Hematopoietic multipotent progenitor cell (in vitro differentiated cells): Measurements from ENCODE around the gene SGK1. TPM values are rescaled to one million over a fixed set of nuclear protein-coding genes. Genes with fewer than 3 reads are reported as not detected.
A peak's percentile ranks its signal among the peaks of the same experiment; 100 is the strongest.

Experiments used
- DNase-seq, 3 donors: peaks; one replicate each; pipeline ENCODE4 v3.0.0-alpha.2; 2011 to 2015; ENCODE audit warnings: low read depth in 2 of 3, low spot score in 2 of 3
- total RNA-seq: library from RNA; depleted of rRNA; stranded (reverse); fragments of >200 nt; gene quantifications from one replicate; pipeline ENCODE4 v1.2.3, GENCODE V29; 2012

SGK1 gene
- 7.3 TPM for total RNA-seq

DNA sequence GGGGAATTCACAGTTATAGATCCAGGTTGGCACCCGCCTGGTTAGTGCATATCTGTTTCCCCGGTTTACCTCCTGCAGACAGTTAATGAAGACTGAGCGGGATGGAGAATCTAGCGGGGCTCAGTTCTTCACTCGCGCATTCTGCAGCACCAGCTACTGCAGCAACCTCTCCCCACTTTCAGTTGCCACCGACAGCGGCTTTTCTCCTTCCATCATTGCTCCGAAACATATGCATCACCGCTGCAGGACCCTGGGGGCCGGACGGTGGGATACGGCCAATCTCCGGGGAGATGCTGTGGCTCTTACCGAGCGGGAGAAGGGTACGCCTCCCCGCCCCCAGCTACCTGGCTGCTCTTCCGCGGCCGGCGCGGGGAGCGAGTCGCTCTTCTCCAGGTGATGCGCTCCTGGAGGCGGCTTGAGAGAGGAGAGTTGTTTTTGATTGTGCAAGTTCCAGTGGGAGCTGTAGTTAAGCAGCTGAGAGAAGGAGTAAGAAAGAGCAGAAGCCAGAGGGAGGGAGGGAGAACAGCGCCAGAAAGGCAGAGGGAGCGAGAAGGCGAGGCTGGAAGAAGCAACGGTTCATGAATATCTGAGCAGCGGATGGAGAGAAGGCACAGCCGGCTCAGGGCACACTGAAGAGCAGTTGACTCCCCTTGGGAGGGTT, at the start of gene SGK1:
Gene SGK1, minus strand, starts transcription at position 642 of the 661 bp plus-strand sequence. CDS start 652 bp downstream, outside the sequence.
- DNase-seq, result peak in 2 of 3 donors; percentile 7 to 28

DNA sequence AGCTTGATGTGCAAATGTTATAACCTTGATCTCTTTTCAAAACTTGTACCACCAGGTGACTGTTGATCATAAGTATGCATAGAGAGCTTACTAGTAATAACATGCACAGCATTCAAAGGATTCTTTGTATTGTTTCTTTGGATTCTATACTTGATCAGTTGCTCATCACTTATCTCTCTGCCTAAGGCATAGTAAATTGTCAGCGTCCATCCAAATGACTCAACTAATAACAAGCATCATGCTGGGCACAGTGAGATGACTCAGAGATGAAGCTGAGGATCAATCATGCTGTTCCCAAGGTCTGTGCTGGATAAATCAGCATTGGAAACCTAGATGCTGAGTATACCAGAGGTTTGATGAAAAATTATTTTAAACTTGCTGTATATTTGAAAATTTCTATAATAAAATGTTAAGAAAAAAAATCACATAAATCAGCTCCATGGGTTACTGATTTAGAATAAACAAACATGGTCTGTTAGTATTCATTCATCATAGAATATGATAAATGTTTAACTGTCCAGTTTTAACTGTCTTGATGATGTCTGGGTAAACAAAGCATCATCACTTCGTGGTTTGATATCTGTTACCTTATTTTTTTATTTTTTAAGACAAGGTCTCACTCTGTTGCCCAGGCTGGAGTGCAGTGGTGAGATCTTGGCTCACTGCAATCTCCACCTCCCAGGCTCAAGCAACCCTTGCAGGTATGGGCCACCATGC, 45.6 kb upstream of the SGK1 start:
- DNase-seq, result no peak

DNA sequence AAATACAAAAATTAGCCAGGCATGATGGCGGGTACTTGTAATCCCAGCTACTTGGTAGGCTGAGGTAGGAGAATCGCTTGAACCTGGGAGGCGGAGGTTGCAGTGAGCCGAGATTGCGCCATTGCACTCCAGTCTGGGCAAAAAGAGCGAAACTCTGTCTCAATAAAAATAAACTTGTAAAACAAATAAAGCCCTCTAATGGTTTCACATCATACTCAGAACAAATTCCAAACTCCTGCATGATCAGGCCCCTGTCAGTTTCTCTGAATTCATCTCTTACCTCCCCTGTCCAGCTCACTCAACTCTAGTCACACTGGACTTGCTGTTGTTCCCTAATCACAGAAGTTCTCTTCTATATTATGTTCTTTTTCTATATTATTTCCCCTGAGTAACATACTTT, 43.1 kb upstream of the SGK1 start:
- DNase-seq, result no peak

DNA sequence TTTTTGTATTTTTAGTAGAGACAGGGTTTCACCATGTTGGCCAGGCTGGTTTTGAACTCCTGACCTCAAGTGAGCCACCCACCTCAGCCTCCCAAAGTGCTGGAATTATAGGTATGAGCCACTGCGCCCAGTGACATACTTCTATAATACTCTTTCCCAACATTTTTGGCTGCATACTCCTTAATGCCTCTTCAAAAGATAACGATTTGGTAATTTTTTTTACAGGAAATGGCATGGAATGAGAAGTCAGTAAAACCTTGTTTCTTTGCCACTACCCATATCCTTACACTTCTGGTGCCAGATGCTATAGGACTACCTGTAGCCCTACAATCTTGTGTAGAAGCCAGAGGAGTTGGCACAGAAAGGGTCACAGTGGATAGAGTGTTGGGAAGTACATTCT, 41.4 kb upstream of the SGK1 start:
- no peak for DNase-seq

DNA sequence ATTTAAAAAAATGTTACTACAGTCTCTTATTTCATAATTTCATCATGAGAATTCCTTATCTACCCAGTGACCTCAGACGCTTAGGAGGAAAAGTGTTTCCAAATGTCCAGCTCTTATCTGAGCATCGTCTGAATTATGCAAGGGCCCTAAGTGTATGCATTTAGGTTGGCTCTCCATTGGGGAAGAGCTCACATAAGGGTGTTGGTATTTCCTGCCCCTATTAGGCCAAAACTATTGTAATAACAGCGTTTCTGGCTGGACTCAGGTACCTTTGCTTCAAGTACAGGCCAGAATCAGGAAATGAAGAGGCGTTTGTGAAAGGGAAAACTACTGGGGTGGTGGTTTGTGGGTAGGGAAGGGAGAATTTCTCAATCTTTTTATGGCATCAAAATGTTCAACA, 40.4 kb upstream of the SGK1 start:
- no peak for DNase-seq

DNA sequence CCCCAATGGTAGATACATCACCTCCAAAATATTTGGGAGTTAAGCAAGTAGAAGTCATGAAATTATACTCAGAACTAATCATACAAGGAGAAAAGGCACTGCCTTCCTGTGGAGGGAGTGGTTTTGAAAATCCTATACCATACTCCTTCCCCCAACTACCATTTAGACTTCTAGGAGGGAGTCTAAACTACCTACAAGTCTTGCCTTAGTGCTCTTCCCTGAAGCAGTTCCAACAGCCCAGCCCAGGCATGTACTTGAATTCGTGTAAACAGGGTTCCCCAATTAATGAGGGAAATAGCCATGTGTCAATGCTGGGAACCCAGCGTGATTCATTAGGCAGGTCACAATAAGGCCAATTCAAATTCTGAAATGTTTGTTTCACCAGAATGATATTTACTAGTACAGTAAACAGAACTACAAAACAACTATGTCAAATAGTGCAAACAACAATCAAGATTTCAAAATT, 39.1 kb upstream of the SGK1 start:
- DNase-seq, result no peak

DNA sequence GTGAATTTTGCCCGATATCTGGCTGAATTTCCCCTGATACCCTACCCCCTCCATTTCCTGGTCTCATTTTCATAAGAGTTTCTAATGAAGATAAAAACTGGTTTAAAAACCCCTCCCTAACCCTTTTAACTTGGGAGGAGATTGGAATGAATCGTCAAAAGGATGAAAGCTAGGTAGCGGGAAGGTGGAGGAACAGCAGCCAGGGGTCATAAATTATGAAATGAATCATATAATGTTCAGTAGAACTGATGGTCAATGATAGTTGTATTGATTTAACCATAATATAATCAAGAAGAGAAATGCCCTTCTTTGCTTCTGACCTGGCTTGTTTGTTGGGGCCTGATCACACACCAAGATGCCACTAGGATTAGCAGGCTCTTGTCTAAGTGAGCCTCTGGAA, 38.5 kb upstream of the SGK1 start:
- DNase-seq, result no peak

DNA sequence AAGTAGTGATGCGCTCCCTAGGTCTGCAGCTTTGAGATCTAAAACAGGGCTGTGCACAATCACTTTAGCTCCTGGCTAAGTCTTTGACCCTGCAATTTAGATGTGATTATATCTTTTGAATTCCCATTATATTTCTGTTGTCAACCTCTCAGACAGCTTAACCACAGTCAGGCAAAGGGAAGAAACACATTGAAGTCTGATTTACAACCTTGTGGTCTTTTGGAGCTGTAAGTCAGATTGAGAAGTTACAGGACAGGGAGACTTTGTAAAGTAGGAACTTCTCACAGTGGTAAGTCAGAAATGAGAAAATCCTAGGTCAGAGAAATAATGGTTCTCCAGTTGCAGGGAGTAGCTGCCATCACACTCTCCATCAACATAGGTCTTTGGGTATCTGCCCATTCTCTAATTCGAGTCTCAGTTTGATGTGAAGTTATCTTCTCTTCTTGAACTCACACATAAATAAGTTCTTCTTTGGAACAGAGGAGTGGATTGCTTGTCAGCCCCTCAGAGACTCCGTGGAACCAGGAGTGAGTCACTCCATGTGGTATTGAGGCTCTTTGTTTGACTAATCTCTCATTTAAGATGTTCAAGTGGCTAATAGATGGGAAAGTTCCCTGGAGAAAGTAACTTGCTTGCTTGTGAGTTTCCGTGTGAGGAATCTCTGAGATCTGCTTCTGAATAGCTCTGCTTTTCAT, 35.0 kb upstream of the SGK1 start:
- DNase-seq, result peak in 1 of 3 donors; percentile 48

DNA sequence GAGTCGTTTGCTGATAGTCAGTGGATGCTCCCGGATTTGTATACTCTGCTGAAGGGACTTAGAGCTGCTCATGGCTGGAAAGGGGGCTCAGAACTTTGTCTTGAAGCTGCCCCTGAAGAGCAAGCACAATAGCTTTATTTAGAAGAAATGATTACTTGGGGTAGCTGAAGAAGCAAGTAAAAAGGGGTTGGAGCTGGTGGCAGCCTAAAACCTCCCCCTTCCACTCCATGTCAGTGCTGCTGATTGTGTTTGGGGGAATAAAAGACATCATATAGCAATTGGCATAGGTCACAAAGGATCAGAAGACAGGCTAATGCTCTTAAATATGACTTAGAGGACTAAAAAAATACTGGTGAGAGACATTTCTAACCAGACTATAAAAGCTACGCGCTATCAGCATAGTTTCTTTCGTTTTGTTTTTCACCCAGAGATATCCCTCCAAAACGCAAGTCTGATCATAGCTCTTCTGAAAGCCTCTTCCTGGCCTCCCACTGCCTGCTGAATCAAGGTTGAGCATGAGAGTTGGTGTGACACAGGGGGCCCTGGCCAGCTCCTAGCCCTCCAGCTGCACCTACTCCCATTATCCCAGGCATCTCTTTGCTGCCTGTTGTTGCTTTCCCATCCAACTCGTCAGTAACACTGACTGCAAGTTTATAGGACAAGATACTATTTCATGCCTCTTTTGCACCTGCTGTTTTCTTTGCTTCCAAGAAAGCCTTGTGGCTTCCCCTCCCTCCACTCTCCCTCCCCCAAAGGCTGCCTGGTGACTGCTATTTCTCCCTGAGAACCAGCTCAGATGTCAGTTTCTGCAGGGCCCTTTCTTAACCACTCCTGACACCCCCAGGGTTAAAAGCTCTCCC, 33.9 kb upstream of the SGK1 start:
- DNase-seq, result peak in 1 of 3 donors; percentile 2

DNA sequence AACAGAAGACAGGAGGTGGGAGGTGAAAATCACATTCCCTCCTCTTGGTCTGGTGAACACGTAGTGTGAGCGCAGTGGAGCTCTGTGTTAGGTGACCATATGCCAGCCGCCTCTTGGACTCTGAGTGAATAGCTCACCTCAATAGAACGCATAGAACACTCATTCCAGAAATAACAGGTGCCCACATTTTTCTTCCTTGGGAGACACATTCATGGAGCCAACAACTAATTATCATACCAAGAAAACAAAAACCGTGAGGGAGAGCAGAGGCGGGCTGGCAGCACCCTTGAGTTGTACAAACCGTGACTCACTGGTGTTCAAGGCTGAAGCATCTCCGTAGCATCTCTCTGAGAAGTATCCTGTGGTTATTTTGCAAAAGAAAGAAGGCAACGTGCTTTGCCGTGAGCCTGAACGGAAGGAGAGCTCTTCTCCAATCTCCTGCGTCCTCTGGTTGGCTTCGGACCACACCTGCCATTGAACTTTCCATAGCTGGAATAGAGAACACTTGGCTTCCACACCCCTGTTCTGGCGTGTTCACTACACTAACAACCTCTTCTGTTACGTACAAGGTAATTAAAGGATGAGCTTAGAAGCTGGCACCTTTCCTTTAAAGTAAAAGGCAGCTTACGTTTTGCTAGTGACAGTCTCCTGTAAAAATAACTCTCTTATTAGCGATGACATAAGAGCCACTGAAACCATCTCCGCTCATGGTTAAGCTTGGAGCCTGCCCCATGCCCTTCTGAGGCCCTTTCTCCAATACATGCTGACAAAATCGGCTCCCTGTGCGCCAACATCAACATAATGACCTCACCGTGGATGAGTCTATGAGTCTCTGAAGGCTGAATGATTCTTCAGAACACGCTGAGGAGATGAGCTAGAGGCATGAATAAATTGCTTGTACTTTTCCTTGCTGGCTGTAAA, 30.2 kb upstream of the SGK1 start:
- no peak for DNase-seq

DNA sequence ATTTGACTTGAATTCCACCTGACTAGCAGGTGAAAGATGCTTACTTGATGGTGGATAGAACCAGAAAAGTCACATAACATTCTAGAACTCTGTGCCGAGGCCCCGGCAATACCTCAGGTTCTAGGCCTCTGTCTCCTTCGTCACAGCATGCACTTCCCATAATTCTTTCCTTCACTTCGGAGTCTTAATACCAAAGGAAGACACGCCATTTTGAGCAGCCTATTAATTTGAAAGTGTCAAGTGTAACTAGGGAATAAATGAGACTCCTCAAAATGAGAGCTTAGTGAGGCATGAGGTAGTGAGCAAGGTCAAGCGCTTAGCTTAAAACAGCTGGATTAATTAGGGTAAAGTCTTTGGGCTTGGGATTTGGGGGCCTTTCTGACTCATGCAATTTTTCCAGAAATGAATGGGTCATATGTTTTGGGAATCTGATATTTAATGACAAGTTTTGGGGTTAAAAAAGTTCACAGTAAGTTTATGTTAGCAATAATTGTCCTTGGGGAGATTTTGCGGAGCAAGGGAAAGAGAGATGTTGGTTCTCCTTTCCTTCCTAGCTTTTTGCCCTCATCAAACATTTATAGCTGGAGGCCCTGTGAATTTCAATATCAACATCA, 29.1 kb upstream of the SGK1 start:
- DNase-seq, result no peak

DNA sequence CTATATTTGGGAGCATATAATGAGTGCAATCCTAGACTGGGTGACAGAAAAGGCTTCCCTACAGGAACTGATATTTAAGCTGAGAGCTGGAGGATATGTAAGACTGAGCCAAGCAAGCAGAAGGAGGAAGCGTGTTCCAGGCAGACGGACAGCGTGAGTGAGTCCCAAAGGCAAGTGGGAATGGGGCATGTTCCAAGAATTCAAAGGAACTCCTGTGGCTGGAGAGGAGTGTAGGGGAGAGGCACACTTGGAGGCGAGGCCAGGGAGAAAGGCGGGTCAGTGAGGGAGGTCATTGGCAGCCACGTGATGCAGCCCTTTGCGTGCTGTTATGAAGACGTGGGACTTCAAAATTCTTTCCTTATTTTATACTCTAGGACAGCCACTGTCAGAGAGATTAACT, 27.9 kb upstream of the SGK1 start:
- DNase-seq, result no peak

DNA sequence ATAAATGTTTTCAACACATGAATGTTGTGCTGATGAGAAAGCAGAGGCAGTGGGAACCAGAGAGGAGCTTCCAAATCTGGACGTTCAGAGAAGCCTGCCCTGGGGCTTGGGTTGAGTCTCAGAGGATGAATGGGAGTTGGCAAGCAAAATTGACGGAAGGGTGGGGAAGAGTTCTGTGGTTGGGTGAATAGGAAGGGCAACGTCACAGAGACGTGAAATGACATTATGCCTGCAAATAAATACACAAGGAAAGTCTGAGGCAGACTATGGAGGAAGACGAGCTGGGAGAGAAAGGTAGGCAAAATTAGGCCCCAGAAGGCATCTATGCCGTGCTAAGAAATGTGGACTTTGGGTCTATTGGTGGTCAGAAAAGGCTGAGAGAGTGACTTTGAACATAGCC, 25.2 kb upstream of the SGK1 start:
- no peak for DNase-seq

DNA sequence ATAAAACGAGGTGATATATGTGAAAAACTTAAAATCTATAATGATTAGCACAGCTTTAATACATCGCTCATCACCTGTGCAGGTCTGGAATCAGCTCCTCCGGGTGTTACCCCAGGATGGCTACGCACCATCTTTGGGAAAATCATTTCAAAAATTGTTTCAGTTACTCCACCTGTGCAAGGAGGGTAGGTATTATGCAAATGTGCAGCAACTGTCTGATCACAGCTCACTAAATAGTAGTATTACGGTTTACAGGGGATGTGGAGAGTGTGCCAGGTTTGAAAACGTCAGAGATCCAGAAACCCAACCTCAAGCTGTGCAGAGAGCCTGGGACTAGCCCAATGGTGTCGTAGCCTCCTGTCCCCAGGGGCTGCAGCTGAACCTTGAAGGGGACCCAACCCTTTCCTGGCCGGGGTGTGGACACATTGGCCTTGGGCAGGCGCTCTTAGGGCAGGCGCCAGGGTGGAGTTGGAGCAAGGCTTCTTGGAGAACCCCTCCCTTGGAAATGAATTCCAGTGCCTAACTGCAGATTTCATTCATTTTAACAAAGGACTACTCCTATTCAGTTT, 24.2 kb upstream of the SGK1 start:
- DNase-seq, result no peak

DNA sequence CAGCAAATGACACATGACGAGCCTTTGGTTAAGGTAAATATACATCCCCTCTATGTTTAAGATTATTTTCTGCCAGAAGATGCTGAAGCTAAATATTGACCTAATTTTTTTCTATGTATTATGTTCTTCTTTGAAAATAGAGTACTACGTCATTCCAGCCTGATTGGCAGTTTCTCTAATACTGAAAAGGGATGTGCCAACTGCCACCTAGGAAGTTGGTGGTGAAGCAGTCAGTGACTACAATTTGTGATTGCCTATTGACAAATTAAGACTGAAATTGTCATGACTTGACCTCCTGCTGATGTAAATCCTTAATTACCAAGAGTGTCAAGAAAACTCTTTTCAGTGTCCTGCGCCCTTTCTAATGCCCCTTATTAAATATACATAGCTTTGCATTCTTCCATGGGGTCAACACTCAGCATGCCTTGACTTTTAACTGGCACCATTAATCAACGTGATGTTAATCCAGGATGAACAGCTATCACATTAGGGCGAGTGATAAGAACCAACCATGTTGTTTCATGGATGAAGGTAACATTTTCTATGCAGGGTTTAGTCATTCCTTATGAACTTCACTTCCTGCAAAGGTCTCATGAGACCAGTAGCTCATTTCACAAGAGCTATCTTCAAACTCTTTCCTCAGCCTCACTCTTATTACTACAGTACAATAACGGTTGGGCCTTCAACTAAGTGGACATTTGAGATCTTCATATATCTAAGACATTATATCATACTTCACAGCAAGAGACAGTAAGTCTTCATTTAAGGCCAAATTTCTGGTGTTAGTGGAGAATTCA, 22.5 kb upstream of the SGK1 start:
- no peak for DNase-seq

DNA sequence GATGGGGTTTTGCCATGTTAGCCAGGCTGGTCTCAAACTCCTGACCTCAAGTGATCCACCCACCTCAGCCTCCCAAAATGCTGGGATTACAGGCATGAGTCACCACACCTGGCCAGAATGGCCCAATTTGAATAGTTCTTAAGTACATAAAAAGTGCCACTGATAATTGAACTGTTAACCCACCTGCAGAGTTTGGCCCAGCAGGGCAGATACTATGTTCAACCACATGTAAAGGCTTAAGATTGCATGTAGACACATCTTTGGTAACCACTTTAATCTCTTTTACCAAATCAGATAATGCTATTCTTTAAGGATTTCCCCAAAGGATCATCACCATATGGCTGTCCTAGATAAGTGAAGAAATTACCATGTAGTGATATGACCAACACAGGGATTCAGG, 21.3 kb upstream of the SGK1 start:
- no peak for DNase-seq

DNA sequence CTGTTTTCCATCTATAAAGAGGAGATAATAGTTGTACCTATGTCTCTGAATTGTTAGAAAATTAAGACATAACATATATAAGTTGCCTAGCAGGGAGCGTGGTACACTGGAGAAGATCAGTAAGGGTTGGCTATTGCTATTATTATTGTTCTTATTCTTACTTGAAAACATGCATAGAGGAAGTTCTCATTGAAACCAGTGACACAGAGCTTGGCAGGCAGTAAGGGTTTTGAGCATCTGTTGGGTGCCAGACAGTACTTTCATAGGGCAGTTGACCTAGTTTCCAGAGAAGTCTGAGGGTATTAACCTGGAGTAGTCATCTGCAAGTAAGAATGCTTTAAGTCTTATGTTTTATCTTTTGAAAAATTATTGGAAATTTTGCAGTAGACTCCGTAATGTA, 13.3 kb upstream of the SGK1 start:
- no peak for DNase-seq

DNA sequence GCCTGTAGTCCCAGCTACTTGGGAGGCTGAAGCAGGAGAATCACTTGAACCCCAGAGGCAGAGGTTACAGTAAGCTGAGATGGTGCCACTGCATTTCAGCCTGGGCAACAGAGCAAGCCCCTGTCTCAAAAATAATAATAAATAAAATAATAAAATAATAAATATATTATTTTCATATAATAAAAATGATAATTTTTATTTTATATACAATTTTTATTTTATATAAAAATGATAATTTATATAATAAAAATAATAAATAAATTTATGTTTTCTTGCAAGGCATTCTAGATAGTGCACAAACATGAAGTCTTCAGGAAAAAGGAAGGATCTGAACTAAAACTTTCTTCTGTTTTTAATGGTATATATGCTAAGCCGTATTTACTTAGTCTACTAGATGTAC, 12.6 kb upstream of the SGK1 start:
- DNase-seq, result no peak
